GM11168 (cell line): ENCODE data around the gene TTLL8.
"Not testable (repeated sequence)": the region's sequence is repeated elsewhere in the genome, so short reads cannot be mapped to it uniquely, and the experiment has no call there.

Experiments used
- in situ Hi-C: fragments of 300-500 bp; cut with MboI; formaldehyde crosslinking; loops from one replicate; pipeline ENCODE4 v1.12.0; 2022; ENCODE audit warnings: low sequenced_read_pairs; ENCODE audit not compliant: unreplicated experiment

TTLL8 gene

GRCh38 chr22:49995361-49996118, 62.6 kb downstream of the TTLL8 start:
- in situ Hi-C loops, result no loop called here

- in situ Hi-C loops, result no loop called here
Observed at GRCh38 chr22:49995041-49995360, 63.1 kb downstream of the TTLL8 start.

- in situ Hi-C loops, result no loop called here
Observed at GRCh38 chr22:49994361-49995040, 63.6 kb downstream of the TTLL8 start.

GRCh38 chr22:49993649-49994360, 64.3 kb downstream of the TTLL8 start:
- in situ Hi-C loops, result no loop called here

GRCh38 chr22:49992921-49993648, 65.0 kb downstream of the TTLL8 start:
- in situ Hi-C loops, result no loop called here

- in situ Hi-C loops, result no loop called here
Observed at GRCh38 chr22:49991907-49992533, 66.1 kb downstream of the TTLL8 start.

- in situ Hi-C loops, result no loop called here
Observed at GRCh38 chr22:49991167-49991566, 66.9 kb downstream of the TTLL8 start.

- in situ Hi-C loops, result not testable (repeated sequence)
Observed at GRCh38 chr22:49989826-49990225, 68.3 kb downstream of the TTLL8 start.

GRCh38 chr22:49986325-49986724, 71.8 kb downstream of the TTLL8 start:
- in situ Hi-C loops, result no loop called here

GRCh38 chr22:49983148-49984042, 74.7 kb downstream of the TTLL8 start:
- in situ Hi-C loops, result no loop called here

GRCh38 chr22:49981799-49982198, 76.3 kb downstream of the TTLL8 start:
- in situ Hi-C loops, result not testable (repeated sequence)

- in situ Hi-C loops, result no loop called here
Observed at GRCh38 chr22:49979587-49980264, 78.4 kb downstream of the TTLL8 start.

- in situ Hi-C loops, result no loop called here
Observed at GRCh38 chr22:49977578-49977977, 80.5 kb downstream of the TTLL8 start.

- in situ Hi-C loops, result no loop called here
Observed at GRCh38 chr22:49976439-49977175, 81.5 kb downstream of the TTLL8 start.

- in situ Hi-C loops, result no loop called here
Observed at GRCh38 chr22:49975543-49976389, 82.3 kb downstream of the TTLL8 start.

- in situ Hi-C loops, result no loop called here
Observed at GRCh38 chr22:49973018-49973961, 84.8 kb downstream of the TTLL8 start.
